ENCODE data around the gene PDZD2.

Gene PDZD2

GRCh38 chr5:32123058-32123805 lies 484.3 kb downstream of the PDZD2 start:
- no peak for DNase-seq (ENCODE audit: low read depth in 2 of 3, low spot score in 1 of 3)

GRCh38 chr5:32123889-32124676 lies 485.2 kb downstream of the PDZD2 start:
- no peak for DNase-seq (ENCODE audit: low read depth in 2 of 3, low spot score in 1 of 3)

GRCh38 chr5:32126691-32127090 lies 487.8 kb downstream of the PDZD2 start:
- DNase-seq (ENCODE audit: low read depth in 2 of 3, low spot score in 1 of 3): no peak

GRCh38 chr5:32127711-32128110 lies 488.8 kb downstream of the PDZD2 start:
- DNase-seq (ENCODE audit: low read depth in 2 of 3, low spot score in 1 of 3): no peak

- no peak for DNase-seq (ENCODE audit: low read depth in 2 of 3, low spot score in 1 of 3)
These were observed 490.2 kb downstream of the PDZD2 start for GRCh38 chr5:32129074-32129598.

GRCh38 chr5:32130865-32131264 lies 491.9 kb downstream of the PDZD2 start:
- DNase-seq (ENCODE audit: low read depth in 2 of 3, low spot score in 1 of 3): no peak

- no peak for DNase-seq (ENCODE audit: low read depth in 2 of 3, low spot score in 1 of 3)
These were observed 492.7 kb downstream of the PDZD2 start for GRCh38 chr5:32131604-32132003.

- no peak for DNase-seq (ENCODE audit: low read depth in 2 of 3, low spot score in 1 of 3)
These were observed 493.8 kb downstream of the PDZD2 start for GRCh38 chr5:32132757-32133156.

GRCh38 chr5:32135086-32135485 lies 496.2 kb downstream of the PDZD2 start:
- no peak for DNase-seq (ENCODE audit: low read depth in 2 of 3, low spot score in 1 of 3)

GRCh38 chr5:32136342-32136741 lies 497.4 kb downstream of the PDZD2 start:
- no peak for DNase-seq (ENCODE audit: low read depth in 2 of 3, low spot score in 1 of 3)

GRCh38 chr5:32138839-32139493 lies 500.0 kb downstream of the PDZD2 start:
- peak; percentile 66 to 74 (median 66) for DNase-seq (ENCODE audit: low read depth in 2 of 3, low spot score in 1 of 3)

GRCh38 chr5:32143617-32144377 lies 504.9 kb downstream of the PDZD2 start:
- DNase-seq (ENCODE audit: low read depth in 2 of 3, low spot score in 1 of 3): no peak

GRCh38 chr5:32144378-32145207 lies 505.7 kb downstream of the PDZD2 start:
- DNase-seq (ENCODE audit: low read depth in 2 of 3, low spot score in 1 of 3): no peak

GRCh38 chr5:32145378-32145777 lies 506.4 kb downstream of the PDZD2 start:
- DNase-seq (ENCODE audit: low read depth in 2 of 3, low spot score in 1 of 3): no peak

GRCh38 chr5:32147236-32147635 lies 508.3 kb downstream of the PDZD2 start:
- DNase-seq (ENCODE audit: low read depth in 2 of 3, low spot score in 1 of 3): no peak

- no peak for DNase-seq (ENCODE audit: low read depth in 2 of 3, low spot score in 1 of 3)
These were observed 509.0 kb downstream of the PDZD2 start for GRCh38 chr5:32147959-32148358.

- DNase-seq (ENCODE audit: low read depth in 2 of 3, low spot score in 1 of 3): no peak
These were observed 511.4 kb downstream of the PDZD2 start for GRCh38 chr5:32150366-32150765.

GRCh38 chr5:32151198-32151597 lies 512.3 kb downstream of the PDZD2 start:
- no peak for DNase-seq (ENCODE audit: low read depth in 2 of 3, low spot score in 1 of 3)

- no peak for DNase-seq (ENCODE audit: low read depth in 2 of 3, low spot score in 1 of 3)
These were observed 514.8 kb downstream of the PDZD2 start for GRCh38 chr5:32153723-32154122.

GRCh38 chr5:32155211-32155610 lies 516.3 kb downstream of the PDZD2 start:
- DNase-seq (ENCODE audit: low read depth in 2 of 3, low spot score in 1 of 3): no peak
